SK-MEL-5 (cell line): ENCODE measurements around the gene SSC4D. TPM values are rescaled to one million over a fixed set of nuclear protein-coding genes. Genes with fewer than 3 reads are reported as not detected.

Experiments used
- DNase-seq: peaks from one replicate; pipeline ENCODE4 v3.0.0-alpha.2; 2016; ENCODE audit warnings: low read depth, low spot score
- in situ Hi-C: cut with HindIII; loops from 2 replicates; pipeline ENCODE4 v1.10.0; 2016; ENCODE audit warnings: low sequenced_read_pairs, high pct_unique_total_duplicates, low pct_unique_long_range_greater_than_20kb
- total RNA-seq: library from RNA; depleted of rRNA; stranded (reverse); fragments of >200 nt; shearing (Covaris generic); gene quantifications from 2 replicates; pipeline ENCODE4 v1.2.3, GENCODE V29; 2014; rRNA removed

Gene SSC4D
- total RNA-seq, 1 experiment from 2014 or later: 0.77 TPM

GRCh38 chr7:76343931-76344321 lies 65.6 kb downstream of the SSC4D start:
- DNase-seq: no peak
- in situ Hi-C loops: no loop called here

GRCh38 chr7:76343294-76343930 lies 66.1 kb downstream of the SSC4D start:
- no peak for DNase-seq

GRCh38 chr7:76342222-76342621 lies 67.3 kb downstream of the SSC4D start:
- no peak for DNase-seq
- in situ Hi-C loops: no loop called here

More at GRCh38 chr7:76343294-76343930, 66.1 kb downstream of the SSC4D start:
- in situ Hi-C loops: no loop called here

GRCh38 chr7:76340617-76341131 lies 68.8 kb downstream of the SSC4D start:
- in situ Hi-C loops: no loop called here
- DNase-seq: no peak

Other genes with a start within 250 kb of the SSC4D start
- gene SRRM3, start 207.8 kb downstream of the SSC4D start, total RNA-seq: 13.1 and 16.4 TPM in 2 replicates
- gene HSPB1, start 107.0 kb downstream of the SSC4D start, total RNA-seq: 84.7 and 92.2 TPM in 2 replicates
- 69.0 and 74.5 TPM in 2 replicates for gene YWHAG, start 50.7 kb downstream of the SSC4D start, total RNA-seq
- 5.0 and 6.6 TPM in 2 replicates for gene ZP3, start 15.3 kb upstream of the SSC4D start, total RNA-seq
- 11.9 and 12.8 TPM in 2 replicates for gene DTX2, start 52.0 kb upstream of the SSC4D start, total RNA-seq
- gene UPK3B, start 100.9 kb upstream of the SSC4D start, total RNA-seq: not detected in 2 replicates
- not detected in 2 replicates for gene SPDYE16, start 133.6 kb upstream of the SSC4D start, total RNA-seq
- 4.5 and 8.2 TPM in 2 replicates for gene POMZP3, start 217.6 kb upstream of the SSC4D start, total RNA-seq